HL-60 (cell line): ENCODE measurements around the gene GSK3A.

Source experiments
- GABPA ChIP-seq: IDR thresholded peaks from 2 replicates; pipeline ENCODE4 v1.6.1; 2012; ENCODE audit warnings: low read depth
- POLR2AphosphoS5 ChIP-seq: IDR thresholded peaks from 2 replicates; pipeline ENCODE4 v1.6.1; 2012; ENCODE audit warnings: low read depth
- TF ChIP-seq, protein P1 (sequence below): IDR thresholded peaks from one replicate; pipeline ENCODE4 v1.5.1; 2011; ENCODE audit warnings: low read length, control low read depth, inconsistent platforms; ENCODE audit not compliant: insufficient read depth
- TF ChIP-seq, protein P2 (sequence below): IDR thresholded peaks from 2 replicates; pipeline ENCODE4 v1.6.1; 2012; ENCODE audit warnings: low read depth; ENCODE audit not compliant: insufficient replicate concordance

DNA sequence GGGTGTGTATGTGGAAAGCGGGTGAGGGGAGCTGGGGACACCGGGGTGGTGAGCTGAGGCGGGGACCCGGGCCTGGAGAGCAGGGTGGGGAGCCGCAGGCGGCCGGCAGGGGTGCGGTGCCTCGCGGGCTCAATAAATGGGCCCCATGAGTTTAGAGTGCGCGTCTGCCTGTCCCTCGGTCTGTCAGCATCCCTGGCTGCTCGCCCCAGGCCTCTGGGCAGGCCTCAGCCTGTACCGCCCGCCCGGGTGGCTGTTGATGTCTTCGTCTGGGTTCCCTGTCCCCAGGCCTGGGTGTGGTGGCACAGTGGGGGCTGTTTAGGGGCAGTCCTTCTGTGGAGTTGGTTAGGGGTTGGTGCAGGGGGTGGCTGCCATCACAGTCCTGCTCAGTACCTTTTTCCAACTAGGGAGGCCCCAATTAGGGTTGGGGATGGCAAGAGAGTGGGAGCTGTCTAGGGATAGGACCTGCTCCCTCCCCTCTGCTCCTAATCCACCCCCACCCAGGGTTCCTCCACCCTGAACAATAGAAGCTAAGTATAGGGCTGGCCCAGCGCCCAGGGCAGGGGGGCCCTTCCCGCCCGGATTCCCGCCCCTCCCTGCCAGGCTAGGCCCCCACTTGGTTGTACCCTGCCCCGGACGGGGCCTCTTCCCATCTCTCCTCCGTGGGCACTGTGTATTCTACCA, 38.9 kb upstream of the GSK3A start:
- TF ChIP-seq, protein P1, sequence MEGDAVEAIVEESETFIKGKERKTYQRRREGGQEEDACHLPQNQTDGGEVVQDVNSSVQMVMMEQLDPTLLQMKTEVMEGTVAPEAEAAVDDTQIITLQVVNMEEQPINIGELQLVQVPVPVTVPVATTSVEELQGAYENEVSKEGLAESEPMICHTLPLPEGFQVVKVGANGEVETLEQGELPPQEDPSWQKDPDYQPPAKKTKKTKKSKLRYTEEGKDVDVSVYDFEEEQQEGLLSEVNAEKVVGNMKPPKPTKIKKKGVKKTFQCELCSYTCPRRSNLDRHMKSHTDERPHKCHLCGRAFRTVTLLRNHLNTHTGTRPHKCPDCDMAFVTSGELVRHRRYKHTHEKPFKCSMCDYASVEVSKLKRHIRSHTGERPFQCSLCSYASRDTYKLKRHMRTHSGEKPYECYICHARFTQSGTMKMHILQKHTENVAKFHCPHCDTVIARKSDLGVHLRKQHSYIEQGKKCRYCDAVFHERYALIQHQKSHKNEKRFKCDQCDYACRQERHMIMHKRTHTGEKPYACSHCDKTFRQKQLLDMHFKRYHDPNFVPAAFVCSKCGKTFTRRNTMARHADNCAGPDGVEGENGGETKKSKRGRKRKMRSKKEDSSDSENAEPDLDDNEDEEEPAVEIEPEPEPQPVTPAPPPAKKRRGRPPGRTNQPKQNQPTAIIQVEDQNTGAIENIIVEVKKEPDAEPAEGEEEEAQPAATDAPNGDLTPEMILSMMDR: no peak
- no peak for TF ChIP-seq GABPA
- TF ChIP-seq POLR2AphosphoS5: no peak
- TF ChIP-seq, protein P2, sequence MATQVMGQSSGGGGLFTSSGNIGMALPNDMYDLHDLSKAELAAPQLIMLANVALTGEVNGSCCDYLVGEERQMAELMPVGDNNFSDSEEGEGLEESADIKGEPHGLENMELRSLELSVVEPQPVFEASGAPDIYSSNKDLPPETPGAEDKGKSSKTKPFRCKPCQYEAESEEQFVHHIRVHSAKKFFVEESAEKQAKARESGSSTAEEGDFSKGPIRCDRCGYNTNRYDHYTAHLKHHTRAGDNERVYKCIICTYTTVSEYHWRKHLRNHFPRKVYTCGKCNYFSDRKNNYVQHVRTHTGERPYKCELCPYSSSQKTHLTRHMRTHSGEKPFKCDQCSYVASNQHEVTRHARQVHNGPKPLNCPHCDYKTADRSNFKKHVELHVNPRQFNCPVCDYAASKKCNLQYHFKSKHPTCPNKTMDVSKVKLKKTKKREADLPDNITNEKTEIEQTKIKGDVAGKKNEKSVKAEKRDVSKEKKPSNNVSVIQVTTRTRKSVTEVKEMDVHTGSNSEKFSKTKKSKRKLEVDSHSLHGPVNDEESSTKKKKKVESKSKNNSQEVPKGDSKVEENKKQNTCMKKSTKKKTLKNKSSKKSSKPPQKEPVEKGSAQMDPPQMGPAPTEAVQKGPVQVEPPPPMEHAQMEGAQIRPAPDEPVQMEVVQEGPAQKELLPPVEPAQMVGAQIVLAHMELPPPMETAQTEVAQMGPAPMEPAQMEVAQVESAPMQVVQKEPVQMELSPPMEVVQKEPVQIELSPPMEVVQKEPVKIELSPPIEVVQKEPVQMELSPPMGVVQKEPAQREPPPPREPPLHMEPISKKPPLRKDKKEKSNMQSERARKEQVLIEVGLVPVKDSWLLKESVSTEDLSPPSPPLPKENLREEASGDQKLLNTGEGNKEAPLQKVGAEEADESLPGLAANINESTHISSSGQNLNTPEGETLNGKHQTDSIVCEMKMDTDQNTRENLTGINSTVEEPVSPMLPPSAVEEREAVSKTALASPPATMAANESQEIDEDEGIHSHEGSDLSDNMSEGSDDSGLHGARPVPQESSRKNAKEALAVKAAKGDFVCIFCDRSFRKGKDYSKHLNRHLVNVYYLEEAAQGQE: no peak
